Kidney tubule cell (primary cell): ENCODE measurements around the gene KCNMB1.

Experiments
- DNase-seq: peaks from one replicate; pipeline ENCODE4 v3.0.0-alpha.2; 2018; ENCODE audit warnings: low spot score

The KCNMB1 gene

GRCh38 chr5:170339780-170340167 lies 49.4 kb downstream of the KCNMB1 start:
- no peak for DNase-seq

GRCh38 chr5:170338933-170339779 lies 50.0 kb downstream of the KCNMB1 start:
- DNase-seq = no peak

DNA sequence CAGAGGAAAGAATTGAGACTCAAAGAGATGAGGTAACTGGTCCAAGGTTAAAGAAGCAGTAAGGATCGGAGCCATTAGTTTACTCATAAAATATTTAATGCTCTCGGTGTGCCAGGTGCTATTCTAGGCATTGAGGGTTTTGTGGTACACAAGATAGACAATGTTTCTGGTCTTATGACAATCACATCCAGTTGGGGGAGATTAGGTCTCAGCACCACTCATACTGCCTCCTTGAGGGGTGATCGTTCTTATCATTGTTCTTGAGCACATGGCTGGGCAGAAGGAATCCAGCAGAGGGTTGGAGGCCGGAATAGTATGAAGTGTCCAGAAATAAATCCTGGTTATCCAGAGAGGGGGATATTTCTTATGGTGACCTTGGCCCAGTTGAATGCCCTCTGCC lies 50.9 kb downstream of the KCNMB1 start:
- DNase-seq = no peak

DNA sequence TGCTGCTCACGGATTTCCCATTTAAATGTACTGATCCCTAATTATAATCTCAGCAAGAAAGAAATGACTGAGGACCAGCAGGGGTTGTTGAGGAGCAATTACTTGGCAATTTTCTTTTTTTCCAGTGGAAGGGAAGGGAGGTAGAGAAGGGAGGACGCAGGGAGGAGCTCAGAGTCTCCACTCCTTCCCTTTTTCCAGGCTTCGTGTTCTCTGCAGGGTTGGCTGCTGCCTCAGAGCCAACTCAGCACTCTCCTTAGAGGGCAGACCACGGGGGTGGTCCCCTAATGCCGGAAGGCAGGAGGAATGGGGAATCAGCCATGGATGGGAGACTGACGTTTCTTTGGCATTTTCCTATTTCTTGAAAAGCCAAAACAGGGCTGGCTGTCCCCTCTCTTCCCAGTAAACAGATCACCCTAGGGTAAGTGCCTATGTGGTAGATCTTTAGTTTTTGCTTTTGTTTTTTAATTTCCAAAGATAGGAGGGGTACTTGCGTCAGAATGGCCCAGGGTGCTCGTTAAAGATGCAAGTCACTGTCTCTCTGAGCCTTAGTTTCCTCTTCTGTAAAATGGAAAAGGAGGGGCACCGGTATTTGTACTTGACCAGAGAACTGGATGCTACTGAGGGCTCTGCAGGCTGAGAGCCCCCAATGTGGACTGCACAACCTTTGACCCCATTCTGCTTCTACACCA lies 52.0 kb downstream of the KCNMB1 start:
- no peak for DNase-seq

- no peak for DNase-seq
These were observed 53.1 kb downstream of the KCNMB1 start for GRCh38 chr5:170336065-170336464.

DNA sequence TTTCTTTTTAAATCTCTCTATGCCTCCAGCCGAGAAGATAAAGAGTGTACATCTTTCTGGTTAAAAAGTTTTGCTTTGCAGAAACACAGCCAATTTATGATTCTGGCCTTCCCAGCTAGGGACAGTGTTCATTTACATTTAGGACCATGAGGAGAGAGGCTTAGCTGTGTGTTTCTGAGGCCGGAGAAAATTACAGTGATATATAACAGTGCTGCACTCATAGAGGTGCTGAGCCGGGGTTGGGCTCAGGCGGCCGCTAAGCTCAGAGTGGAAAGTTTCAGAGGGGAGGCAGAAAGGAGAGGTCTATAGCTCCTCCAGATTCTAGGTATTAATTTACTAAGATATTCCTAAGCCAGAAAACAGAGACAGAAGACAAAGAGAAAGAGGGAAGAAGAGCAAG lies 54.5 kb downstream of the KCNMB1 start:
- no peak for DNase-seq

DNA sequence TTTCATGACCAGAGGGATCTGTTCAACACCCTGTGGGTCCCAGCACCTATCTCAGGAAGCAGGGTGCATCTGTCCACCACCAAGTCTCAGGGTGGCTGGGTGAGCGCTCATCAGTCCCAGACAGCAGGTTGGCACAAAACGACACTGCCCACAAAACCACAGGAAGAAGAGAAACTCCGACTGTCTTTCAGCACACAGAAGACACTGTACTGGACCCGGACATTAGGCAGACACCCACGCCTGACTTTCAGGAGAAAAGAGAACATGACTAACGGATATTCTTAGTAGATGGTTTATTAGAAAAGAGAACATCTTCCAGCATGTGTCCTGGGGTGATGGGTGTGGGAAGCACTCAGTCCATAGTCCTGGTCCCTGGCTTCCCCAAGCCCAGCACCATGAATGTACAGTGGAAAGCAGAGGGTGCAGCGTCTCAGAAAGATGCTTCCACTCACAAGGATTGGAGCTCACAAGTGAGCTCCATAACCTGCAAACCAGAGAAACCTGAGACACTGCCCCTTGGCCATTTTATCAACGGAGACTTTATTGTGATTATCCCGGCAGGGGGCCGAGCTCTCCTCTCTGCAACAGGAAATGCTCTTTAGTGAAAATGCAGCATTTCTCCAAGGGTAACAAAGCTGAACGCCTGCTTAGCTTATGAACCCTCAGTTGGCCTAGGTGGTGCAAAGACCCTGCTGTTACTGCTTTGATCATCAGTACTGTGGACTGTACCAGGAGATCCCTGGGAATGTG lies 55.8 kb downstream of the KCNMB1 start:
- no peak for DNase-seq

DNA sequence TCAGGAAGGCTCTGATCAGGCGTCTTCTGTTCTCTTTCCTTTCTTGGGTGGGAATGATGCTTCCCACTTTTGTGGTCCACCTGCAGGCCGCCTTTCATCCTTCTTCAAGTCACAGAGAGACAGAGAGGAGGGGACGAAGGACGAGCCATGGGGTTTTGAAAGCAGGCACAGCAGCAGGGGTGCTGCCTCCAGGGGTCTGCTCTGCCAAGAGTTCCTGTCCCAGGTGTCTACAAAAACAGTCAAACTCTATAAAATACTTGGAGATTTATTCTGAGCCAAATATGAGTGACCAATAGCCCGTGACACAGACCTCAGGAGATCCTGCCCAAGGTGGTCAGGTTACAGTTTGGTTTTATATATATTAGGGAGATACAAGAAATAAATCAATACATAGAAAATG lies 57.1 kb downstream of the KCNMB1 start:
- no peak for DNase-seq

- no peak for DNase-seq
These were observed 58.6 kb downstream of the KCNMB1 start for GRCh38 chr5:170330568-170331054.

- no peak for DNase-seq
These were observed 59.6 kb downstream of the KCNMB1 start for GRCh38 chr5:170329524-170329923.

- no peak for DNase-seq
These were observed 61.3 kb downstream of the KCNMB1 start for GRCh38 chr5:170327829-170328228.

- DNase-seq = no peak
These were observed 62.0 kb downstream of the KCNMB1 start for GRCh38 chr5:170327168-170327567.
